ENCODE measurements around the gene PAH. TPM values are rescaled to one million over a fixed set of nuclear protein-coding genes. Genes with fewer than 3 reads are reported as not detected.

Gene PAH
- total and polyA plus RNA-seq, 2 donors (not counting 3 experiments of a cell fraction or from before 2014, with no cell fraction given): not detected

DNA sequence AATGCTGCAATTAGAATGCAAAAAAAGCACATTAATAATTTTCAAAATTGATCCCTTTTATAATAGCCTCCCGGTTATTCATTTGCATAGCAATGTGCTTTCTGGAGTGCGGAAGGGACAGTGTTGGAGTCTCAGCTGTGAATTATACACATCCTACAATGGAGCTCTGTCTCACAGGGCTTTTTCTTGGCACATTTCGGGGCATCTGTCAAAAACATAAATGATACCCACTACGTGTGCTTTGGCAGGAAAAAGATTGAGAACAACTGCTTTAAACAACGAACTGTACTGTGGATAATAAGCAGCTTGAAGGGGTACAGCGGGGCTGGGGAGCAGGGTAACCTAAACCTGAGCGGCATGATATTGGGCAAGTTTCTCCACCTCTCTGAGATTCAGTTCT, 123.1 kb downstream of the PAH start:
- dilution Hi-C loops (cut with MboI; ENCODE audit: extremely low pct_ligation_motif_present, low sequenced_read_pairs): no loop called here

More for the DNA sequence above, 123.1 kb downstream of the PAH start:
- TF ChIP-seq GATA2 (IDR thresholded peaks at IDR 0.05; ENCODE audit: insufficient read depth, insufficient read length, low read depth, low read length) (no peak), JUN (IDR thresholded peaks at IDR 0.05; ENCODE audit: borderline replicate concordance, insufficient read depth, insufficient read length, low read depth) (no peak), POLR2AphosphoS5 (IDR thresholded peaks at IDR 0.05; ENCODE audit: insufficient read depth, low read depth, low read length) (no peak), EZH2 (IDR thresholded peaks at IDR 0.05; ENCODE audit: borderline replicate concordance, low read depth, low read length, severe bottlenecking) (no peak)
- CTCF ChIA-PET: no interaction called here
- no peak for DNase-seq (ENCODE audit: low read depth, low spot score)
- no peak overlapping the region for H3K9ac ChIP-seq (replicated peaks; ENCODE audit: extremely low read depth, insufficient read depth, low read length)
- H3K4me2 ChIP-seq (ENCODE audit: insufficient read depth, low read length): no peak overlapping the region
- H3K27ac ChIP-seq (ENCODE audit: insufficient read depth, low read depth, low read length): no peak overlapping the region
- no peak for FAIRE-seq
- no peaks in the 10 kb centered on the region for H3K4me1 ChIP-seq (ENCODE audit: control insufficient read depth, extremely low read depth, insufficient read depth, low read length)
- no peaks in the 10 kb centered on the region for H3K79me2 ChIP-seq (ENCODE audit: control insufficient read depth, insufficient read depth, low read length)
- BruUV-seq (replicated peaks): no TSS peak
- no peaks in the 10 kb centered on the region for H3K36me3 ChIP-seq (ENCODE audit: control insufficient read depth in 2 of 2, extremely low read depth in 1 of 2, insufficient read depth in 2 of 2, low read length in 2 of 2)
- intact Hi-C loops (cut with micrococcal nuclease): no loop called here
- no peaks in the 10 kb centered on the region for H4K20me1 ChIP-seq (replicated peaks; ENCODE audit: control insufficient read depth, extremely low read depth, insufficient read depth, low read length)
- H3K9me3 ChIP-seq (replicated peaks; ENCODE audit: control insufficient read depth, insufficient read depth, low read length): peaks cover 1% of the 10 kb centered on the region
- no peaks in the 10 kb centered on the region for H3K9me1 ChIP-seq (replicated peaks; ENCODE audit: control insufficient read depth, extremely low read depth, insufficient read depth, low read length)
- no peaks in the 10 kb centered on the region for H3K27me3 ChIP-seq (ENCODE audit: control insufficient read depth in 2 of 2, insufficient read depth in 2 of 2, low read length in 2 of 2)
- no peak overlapping the region for H2AFZ ChIP-seq (ENCODE audit: low read depth, low read length)
- POLR2A ChIA-PET: no interaction called here
- H3K4me3 ChIP-seq (replicated peaks in 1 of 3; ENCODE audit: insufficient read depth in 1 of 3, low read depth in 1 of 3, low read length in 3 of 3): no peak overlapping the region

Other genes with a start within 250 kb of the PAH start
- gene ASCL1, start 40.4 kb upstream of the PAH start, total RNA-seq: not detected in 2 replicates
- gene ASCL1, start 40.4 kb upstream of the PAH start, polyA plus RNA-seq: not detected in 2 replicates

Data from endothelial cell of umbilical vein (primary cell).